Activated T-cell treated with anti-CD3 and anti-CD28 coated beads, Interleukin-2, amount 50 U/mL, for 48 hours (primary cell): ENCODE measurements around the gene LHFPL6.

ENCODE experiments used
- DNase-seq, 2 experiments: peaks; one replicate each; pipeline ENCODE4 v3.0.0-alpha.2; 2020

LHFPL6 gene

GRCh38 chr13:39410096-39410901 lies 192.7 kb downstream of the LHFPL6 start:
- no peak for DNase-seq

- no peak for DNase-seq
Observed at GRCh38 chr13:39408512-39408911, 194.5 kb downstream of the LHFPL6 start.

DNA sequence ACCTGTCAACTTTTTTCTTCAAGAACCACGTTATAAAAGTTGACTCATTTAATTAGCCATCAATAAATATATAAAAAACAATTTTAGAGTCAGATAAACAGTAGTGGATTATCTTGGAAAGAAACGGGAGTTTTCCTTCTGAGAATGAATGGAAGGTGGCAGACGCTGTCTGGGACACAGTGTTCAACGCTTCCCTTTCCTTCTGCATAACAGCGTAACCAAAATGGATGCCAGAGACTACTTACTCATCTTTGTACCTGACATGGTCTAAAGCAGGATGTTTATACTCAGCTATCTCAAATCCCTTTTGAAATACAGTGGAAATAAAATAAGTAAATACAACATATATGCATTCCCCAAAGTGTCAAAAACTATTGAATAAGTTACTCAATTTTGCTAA lies 195.2 kb downstream of the LHFPL6 start:
- no peak for DNase-seq

DNA sequence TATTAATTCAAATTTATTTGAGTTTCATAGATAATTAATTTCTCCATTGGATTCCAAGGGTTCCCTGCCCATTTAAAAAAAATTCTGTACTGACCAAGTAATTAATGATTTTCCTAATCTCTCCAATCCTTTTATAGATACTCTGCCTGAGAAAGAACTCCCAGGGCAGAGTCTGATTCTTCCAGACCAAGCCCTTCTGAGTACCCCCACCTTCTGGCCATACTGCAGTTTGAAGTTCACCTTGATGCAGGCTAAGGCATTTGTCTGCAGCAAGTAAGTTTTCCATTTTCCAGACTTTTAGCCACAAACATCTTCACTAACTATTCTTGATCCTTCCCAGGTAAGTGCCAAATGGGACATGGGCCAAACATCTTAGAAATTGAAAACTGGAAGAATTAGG lies 195.9 kb downstream of the LHFPL6 start:
- no peak for DNase-seq

DNA sequence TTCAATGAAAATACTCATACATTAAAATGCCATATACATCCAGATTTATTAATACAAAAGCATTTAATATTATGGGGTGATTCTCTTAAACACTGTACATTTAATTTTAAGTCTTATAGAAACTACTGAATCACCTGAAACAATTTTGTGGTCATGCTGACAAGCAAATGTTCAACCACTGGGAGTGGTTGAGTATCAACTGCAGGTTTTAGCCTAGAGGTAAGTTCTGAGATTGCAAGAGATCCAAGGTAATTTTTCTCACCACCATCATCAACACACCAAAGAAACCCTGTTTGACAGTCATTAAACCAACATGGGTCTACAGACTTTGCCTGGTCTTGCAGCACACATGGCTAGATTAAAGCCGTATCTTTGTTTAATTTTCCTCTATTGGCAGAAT lies 196.3 kb downstream of the LHFPL6 start:
- DNase-seq, result no peak

GRCh38 chr13:39405596-39406205 lies 197.3 kb downstream of the LHFPL6 start:
- DNase-seq, result no peak

DNA sequence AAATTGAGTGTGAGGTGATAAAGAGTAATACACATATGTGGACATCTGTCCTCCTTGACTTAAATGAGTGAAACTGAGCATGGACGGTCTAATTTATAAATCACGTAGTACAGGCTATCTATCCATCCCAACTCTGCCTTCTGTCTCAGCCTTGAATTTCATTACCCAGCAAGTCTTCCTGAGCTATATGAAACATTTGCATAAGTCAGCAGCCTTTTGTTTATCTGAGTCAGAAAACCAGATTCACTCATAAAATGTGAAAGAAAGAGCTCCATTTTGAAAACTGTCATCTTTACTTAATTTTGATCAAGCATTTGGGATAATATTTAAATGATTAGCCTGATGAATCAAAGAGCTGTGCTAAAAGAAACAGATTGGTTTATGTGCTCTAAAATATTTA lies 197.9 kb downstream of the LHFPL6 start:
- no peak for DNase-seq

DNA sequence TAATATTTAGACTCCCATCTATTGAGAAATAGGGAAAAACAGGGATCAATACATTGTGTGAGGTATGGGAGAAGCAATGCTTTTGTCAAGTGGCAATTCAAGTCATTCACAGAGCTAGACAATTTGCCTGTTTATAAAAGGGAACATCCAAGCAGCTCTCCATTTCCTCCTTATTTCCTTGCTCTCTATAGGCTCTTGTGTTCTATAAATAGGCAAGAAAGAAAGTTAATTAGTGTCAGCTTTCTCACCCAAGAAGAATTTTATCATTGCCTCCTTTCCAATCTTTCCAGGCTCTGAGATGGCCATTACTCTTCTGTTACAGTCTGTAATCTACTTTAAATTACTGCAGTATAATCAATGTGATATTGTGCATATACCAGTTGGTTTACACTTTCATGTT lies 199.9 kb downstream of the LHFPL6 start:
- DNase-seq, result no peak

- DNase-seq, result no peak
Observed at GRCh38 chr13:39402221-39402970, 200.6 kb downstream of the LHFPL6 start.

DNA sequence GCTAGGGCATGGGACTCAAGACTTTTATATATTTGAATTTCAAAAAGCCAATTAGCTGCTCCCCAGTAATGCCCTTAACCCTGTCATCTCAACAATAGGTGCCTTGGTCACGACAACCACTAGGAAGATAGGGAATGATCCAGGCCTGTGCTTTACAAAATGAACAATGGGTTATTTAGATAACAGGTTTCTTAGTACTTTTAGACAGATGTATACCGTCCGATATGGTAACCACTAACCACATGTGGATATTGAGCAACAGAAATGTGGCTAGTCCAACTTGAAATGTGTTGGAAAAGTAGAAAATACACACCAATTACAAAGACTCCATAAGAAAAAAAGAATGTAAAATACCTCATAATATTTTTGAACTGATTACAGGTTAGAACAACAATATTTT lies 201.2 kb downstream of the LHFPL6 start:
- no peak for DNase-seq

DNA sequence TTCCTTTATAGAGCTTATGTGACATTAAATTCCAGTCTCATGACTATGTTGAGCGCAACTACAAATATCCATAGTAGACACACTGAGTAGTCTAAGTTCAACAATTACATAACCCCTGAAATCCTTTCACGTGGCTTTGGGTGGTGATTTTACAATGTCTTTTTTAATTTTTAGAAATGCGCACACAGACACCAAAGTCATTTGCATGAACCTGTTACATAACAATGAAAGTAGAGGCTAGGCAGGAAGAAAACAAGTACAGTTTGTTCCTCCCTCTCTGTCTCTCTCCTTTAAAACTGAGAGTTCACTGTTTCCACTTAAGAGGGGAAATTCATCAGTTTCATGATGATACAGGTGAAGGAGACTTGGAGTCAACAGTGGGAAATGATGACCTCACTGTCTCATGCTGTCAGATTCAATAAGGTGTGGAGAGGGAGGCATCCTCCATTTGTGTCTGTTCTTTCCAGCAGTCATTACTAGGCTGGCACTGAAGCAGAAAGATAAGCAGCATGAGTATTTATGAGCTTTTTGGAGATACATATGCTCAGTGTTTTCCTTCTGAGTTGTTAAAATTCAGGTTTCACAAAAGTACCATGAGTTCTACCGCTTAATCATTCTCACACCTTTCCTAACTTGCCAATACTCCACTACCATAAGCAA lies 201.8 kb downstream of the LHFPL6 start:
- DNase-seq, result no peak

DNA sequence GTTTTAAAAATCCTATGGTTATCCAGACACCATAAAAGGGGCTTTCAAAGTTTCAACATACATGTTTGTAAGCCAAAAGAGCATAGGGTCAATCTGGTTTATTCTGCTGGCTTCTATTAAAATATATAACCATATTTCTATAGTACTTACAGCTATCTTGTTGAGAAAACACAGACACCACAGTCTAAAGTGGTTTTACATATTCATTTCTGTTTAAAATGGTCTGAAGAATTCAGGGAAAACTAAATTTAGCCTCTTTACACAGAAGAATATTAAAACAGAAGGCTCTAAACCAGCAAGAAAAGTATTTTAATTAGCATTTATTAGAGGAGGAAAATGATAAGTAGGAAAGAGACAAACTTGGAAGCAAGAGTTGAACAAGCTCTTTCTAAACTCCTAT lies 203.9 kb downstream of the LHFPL6 start:
- no peak for DNase-seq

DNA sequence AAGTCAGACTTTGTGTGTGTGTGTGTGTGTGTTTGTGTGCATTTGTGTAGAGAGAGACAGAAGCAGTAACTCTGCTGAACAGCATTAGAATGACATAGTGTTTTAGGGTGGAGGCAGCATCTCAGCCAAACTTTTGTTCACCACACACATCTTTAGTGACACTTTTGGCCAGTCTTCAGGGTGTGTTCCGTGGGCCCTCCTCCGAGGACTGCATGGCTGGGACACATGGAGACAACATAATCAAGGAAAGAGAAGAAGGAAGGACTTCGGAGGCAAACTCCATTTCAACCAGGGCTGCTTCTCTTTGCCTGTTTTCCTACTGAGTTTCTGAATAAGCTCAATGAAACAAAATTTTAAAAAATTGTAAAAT lies 205.1 kb downstream of the LHFPL6 start:
- DNase-seq, result no peak

- no peak for DNase-seq
Observed at GRCh38 chr13:39397226-39397895, 205.6 kb downstream of the LHFPL6 start.

DNA sequence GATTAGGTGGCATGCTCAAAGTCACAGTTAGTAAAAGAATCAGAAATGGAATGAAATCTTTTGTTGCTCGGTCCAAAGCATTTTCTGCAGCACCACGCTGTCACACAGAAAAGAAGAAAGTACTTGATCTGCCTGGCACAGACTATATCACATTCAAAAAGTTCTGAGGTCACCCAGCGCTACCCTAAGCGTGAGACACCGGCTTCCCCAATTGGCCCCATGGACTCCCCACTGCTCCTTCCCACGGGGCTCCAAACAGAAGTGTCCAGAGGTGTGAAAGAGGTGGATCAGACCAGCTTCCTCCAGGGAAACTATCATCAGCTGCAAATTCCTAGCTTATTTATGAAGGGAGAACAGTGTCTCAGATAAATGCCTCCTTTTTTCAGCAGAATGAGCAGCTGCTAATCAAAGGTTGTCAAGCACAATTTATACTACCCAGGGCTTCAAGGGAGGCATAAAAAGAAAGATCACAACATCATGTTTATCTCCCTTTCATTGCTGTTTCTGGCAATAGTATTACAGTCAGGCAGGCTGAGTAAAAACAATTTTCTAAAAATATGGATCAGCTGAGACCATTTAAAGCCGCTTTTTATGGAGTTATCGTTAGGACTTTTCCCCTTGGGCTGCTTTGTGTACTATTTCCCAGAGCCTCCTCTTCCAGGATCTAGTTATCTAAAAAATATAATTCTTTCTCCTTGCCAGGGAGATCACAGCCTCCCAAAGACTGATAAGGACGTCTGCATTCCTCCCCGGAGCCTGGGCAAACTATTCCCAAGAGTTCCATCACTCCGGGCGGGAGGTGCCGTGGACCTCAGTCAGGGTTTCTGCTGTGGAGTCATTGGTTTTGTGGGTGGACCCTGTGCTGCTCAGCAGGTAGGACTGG lies 208.0 kb downstream of the LHFPL6 start:
- DNase-seq, result no peak

- no peak for DNase-seq
Observed at GRCh38 chr13:39391761-39392160, 211.2 kb downstream of the LHFPL6 start.

GRCh38 chr13:39389013-39389412 lies 214.0 kb downstream of the LHFPL6 start:
- no peak for DNase-seq

DNA sequence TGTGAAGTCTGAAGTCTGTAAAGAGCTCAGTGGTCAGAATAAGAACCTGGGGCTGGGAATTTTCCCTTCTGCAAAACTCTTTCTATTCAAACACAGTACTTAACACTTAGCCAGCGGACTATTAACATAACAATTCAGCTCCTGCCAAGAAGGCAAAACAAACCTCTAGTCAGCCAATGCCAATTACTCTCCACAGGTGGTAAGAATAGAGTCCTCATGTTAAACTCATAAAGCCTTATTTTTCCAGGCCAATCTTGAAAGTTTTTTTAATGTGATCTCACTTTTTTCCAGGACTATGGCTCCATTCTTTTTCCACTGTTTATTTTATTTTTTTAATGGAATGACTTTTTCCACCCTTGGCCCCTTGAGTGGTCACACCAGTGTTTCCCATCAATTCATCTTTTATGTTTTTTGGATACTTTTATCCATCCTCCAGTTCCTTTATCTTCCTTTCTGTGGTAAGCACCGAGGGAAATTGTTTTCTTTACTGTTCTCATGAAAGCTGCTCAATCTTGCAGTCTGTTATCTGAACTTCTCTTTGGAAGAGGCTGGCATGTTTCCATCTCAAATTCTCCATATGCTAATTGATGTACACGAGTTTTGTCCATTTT lies 217.3 kb downstream of the LHFPL6 start:
- no peak for DNase-seq

DNA sequence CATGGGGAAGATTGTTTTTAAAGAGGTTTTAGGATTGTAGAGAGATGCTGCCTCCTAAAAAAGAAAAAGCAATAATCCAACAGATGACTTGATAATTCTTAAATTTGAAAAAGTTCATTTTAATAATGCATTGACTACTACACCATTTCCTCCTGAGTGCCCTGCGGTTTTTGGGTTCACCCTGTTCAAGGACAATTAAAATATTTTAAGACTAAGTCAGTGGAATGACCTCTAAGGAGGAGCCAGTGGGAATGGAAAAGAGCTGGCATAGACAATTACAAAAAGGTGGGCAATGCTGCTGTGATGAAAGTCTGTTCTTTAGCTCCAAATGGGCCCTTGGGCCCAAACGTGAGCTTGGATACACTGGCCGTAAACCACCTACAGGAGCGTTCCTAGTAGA lies 217.8 kb downstream of the LHFPL6 start:
- DNase-seq, result no peak

- DNase-seq, result no peak
Observed at GRCh38 chr13:39381456-39381855, 221.5 kb downstream of the LHFPL6 start.
